Left ventricle myocardium inferior (tissue), 1 donor: ENCODE data around the gene PRPF38B. TPM values are rescaled to one million over a fixed set of nuclear protein-coding genes. Genes with fewer than 3 reads are reported as not detected.

ENCODE experiments used
- DNase-seq: peaks from one replicate; pipeline ENCODE4 v3.0.0-alpha.2; 2020
- H3K27ac ChIP-seq: fragments of 200-600 bp; replicated peaks from 2 replicates; pipeline ENCODE4 v1.8.0; 2021
- H3K27me3 ChIP-seq: fragments of 200-600 bp; 2 replicates; pipeline ENCODE4 v1.8.0; 2021; ENCODE audit warnings: low read depth
- H3K36me3 ChIP-seq: fragments of 200-600 bp; 2 replicates; pipeline ENCODE4 v1.8.0; 2021
- H3K4me1 ChIP-seq: fragments of 200-600 bp; 2 replicates; pipeline ENCODE4 v1.8.0; 2021
- H3K4me3 ChIP-seq: fragments of 200-600 bp; 2 replicates; pipeline ENCODE4 v1.8.0; 2021; ENCODE audit warnings: mild to moderate bottlenecking, moderate library complexity
- H3K9me3 ChIP-seq: fragments of 200-600 bp; replicated peaks from 2 replicates; pipeline ENCODE4 v1.8.0; 2021
- intact Hi-C: fragments of 100-400 bp; cut with micrococcal nuclease; formaldehyde crosslinking; loops from one replicate; pipeline ENCODE4 v1.11.0; 2022
- total RNA-seq: library from RNA; stranded (reverse); fragmentation: NEBNext Ultra II Directional; extraction: Animal tissue kit (Norgen Biotek cat#: 25700); gene quantifications from one replicate; pipeline ENCODE4 v1.2.1, GENCODE V29; 2021
- TF ChIP-seq, protein P1 (sequence below): fragments of 200-600 bp; IDR thresholded peaks from 2 replicates; pipeline ENCODE4 v1.8.0; 2021; ENCODE audit warnings: antibody characterized with exemption, mild to moderate bottlenecking, borderline replicate concordance
- donor health status: DM: no; HTN: yes; CAD: no; lungs with severe emphysema.

PRPF38B gene
- total RNA-seq, 1 donor from 2014 or later, result 16.5 TPM

DNA sequence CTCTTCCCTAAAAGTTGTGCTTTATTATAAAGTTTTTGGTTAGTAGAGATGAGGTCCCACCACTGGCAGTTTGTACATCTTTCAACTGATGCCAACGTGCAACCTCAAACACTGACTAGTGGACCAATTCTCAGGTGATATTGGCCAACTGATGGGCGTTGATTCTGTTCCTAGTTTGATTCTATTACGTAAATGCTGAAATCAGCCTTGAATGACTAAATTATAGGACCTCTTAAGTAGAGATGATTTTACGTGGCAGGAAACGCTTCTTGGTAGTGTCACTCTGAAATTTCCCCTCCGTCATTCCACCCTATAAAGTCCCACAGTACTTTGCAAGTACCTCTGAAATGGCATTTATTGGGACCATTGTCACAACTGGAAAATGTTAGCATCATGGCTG is 11.8 kb downstream of the PRPF38B start:
- Histone ChIP-seq H3K27me3 (peaks cover 8% of the 10 kb centered on the region), H3K27ac (no peak overlapping the region), H3K4me1 (peaks cover 11% of the 10 kb centered on the region), H3K36me3 (peaks cover 31% of the 10 kb centered on the region), H3K9me3 (no peaks in the 10 kb centered on the region), H3K4me3 (no peak overlapping the region)
- intact Hi-C loops, result no loop called here
- TF ChIP-seq, protein P1, sequence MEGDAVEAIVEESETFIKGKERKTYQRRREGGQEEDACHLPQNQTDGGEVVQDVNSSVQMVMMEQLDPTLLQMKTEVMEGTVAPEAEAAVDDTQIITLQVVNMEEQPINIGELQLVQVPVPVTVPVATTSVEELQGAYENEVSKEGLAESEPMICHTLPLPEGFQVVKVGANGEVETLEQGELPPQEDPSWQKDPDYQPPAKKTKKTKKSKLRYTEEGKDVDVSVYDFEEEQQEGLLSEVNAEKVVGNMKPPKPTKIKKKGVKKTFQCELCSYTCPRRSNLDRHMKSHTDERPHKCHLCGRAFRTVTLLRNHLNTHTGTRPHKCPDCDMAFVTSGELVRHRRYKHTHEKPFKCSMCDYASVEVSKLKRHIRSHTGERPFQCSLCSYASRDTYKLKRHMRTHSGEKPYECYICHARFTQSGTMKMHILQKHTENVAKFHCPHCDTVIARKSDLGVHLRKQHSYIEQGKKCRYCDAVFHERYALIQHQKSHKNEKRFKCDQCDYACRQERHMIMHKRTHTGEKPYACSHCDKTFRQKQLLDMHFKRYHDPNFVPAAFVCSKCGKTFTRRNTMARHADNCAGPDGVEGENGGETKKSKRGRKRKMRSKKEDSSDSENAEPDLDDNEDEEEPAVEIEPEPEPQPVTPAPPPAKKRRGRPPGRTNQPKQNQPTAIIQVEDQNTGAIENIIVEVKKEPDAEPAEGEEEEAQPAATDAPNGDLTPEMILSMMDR, result no peak
- no peak for DNase-seq

DNA sequence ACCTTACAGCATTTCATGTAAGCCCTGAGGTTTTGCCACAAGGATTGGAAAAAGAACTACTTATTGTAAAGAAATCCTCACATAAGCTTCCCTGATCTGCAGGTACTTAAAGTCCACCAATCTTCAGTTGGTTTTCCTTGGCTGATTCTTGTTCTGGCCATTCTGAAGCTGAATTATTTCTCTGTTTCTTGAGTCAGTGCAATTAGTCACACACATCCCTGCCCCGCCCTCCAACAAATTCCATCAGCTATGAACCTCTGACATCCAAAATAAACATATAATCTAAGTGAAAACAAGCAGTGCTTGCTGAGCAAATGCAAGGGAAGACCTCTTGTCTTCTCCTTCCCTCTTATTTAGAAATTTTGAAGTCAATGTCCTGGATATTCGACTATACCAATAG is 12.4 kb downstream of the PRPF38B start:
- intact Hi-C loops, result no loop called here
- peaks cover 26% of the 10 kb centered on the region for H3K36me3 ChIP-seq
- peaks cover 9% of the 10 kb centered on the region for H3K27me3 ChIP-seq
- no peak for DNase-seq
- H3K4me3 ChIP-seq, result no peak overlapping the region
- peaks cover 11% of the 10 kb centered on the region for H3K4me1 ChIP-seq
- H3K9me3 ChIP-seq, result no peaks in the 10 kb centered on the region
- H3K27ac ChIP-seq, result no peak overlapping the region
- TF ChIP-seq, protein P1, result no peak

DNA sequence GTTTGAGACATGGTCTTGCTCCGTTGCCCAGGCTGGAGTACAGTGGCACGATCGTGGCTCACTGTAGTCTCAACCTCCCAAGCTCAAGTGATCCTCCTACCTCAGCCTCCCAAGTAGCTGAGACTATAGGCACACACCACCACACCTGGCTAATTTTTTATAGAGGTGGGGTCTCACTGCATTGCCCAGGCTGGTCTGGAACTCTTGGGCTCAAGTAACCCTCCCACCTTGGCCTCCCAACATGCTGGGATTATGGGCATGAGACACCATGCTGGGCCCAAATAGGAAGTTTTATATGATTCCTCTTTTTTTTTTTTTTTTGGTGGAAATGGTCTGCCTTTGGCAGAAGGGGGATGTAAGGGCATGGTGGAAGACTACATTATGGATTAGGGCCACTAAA is 14.5 kb downstream of the PRPF38B start:
- peaks cover 9% of the 10 kb centered on the region for H3K27me3 ChIP-seq
- H3K9me3 ChIP-seq, result no peaks in the 10 kb centered on the region
- TF ChIP-seq, protein P1, result no peak
- no peak overlapping the region for H3K27ac ChIP-seq
- intact Hi-C loops, result no loop called here
- peaks cover 7% of the 10 kb centered on the region for H3K36me3 ChIP-seq
- H3K4me3 ChIP-seq, result no peak overlapping the region
- peaks cover 11% of the 10 kb centered on the region for H3K4me1 ChIP-seq
- no peak for DNase-seq

DNA sequence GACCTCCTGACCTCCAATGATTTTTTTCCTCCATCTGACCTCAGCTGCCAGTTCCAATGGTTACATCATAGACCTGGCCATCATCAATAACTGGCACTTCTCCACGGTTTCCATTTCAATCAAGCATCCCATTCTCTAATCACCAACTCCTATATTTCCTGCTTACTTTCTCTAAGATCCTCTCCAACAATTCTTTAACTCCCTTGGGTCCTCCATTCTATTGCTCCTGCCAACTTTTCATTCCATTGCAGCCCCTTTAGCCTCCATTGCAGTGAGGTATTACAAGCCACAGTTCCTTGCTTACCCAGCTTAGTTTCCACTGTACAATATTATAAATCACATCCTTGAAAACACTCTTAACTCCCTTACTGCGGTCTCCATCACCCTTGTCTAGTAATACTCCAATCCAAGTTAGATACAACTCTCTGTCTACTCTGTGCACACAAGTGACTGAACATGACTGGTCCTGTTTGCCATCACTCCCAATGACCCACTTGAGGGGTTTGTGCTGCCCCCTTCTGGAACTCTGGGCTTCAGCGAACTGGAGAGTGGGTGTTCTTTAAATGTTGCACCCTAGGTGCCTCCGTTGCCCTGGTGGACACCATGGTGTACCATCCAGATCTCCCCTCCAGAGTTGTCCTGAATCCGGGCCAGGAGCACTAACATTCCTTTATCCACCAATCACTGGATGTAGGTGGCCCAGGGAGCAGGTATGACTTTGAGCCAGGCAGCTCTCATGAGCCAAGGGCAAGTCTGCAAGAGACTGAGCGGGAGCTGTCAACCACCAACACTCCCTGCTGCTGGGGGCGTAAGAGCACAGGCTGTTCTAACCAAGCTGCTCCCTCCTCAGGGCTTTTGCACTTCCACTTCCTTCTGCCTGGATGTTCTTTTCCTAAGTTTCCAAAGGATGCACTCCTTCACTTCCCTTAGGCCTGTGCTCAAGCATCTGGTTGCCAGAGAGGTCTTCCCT is 16.9 kb downstream of the PRPF38B start:
- H3K4me3 ChIP-seq, result no peak overlapping the region
- TF ChIP-seq, protein P1, result no peak
- no peaks in the 10 kb centered on the region for H3K9me3 ChIP-seq
- H3K27me3 ChIP-seq, result peaks cover 20% of the 10 kb centered on the region
- H3K27ac ChIP-seq, result no peak overlapping the region
- intact Hi-C loops, result no loop called here
- no peaks in the 10 kb centered on the region for H3K36me3 ChIP-seq
- H3K4me1 ChIP-seq, result peaks cover 10% of the 10 kb centered on the region
- no peak for DNase-seq

DNA sequence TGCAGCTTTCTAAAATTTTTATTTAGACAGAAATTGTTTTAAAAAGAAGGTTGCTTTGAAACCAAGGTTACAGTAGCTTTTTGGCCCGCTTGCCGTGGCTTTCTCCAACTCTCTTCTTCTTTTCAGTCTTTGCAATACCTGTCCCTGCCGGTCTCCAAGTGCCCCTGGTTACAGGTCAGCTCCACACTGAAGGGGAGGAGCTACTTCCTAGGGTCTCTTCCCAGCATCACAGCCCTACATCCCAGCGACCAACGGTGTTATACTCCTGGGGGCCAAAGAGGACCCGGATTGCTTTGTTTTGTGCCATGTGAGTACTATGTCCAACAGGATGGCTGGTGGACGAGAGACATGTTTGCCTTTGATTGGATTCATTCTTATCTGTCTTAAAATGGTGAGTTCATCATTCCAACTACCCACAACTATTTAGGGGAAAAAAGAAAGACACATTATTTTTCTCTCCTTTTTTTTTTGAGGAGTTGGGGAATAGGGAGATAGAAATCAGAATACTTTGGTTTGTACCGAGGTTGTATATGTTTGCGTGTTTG is 20.6 kb downstream of the PRPF38B start, which contains the start of gene FNDC7:
FNDC7 (plus strand) TSS at position 303 of the 545 bp plus-strand sequence; CDS start at position 329, 26 bp downstream.
- intact Hi-C loops, result no loop called here
- H3K4me3 ChIP-seq, result no peak within 1 kb of the TSS
- TF ChIP-seq, protein P1, result no peak
- peaks cover 19% of the 10 kb centered on the region for H3K27me3 ChIP-seq
- H3K9me3 ChIP-seq, result no peaks in the 10 kb centered on the region
- H3K36me3 ChIP-seq, result no peaks in the 10 kb centered on the region
- H3K4me1 ChIP-seq, result no peaks in the 10 kb centered on the region
- no peak for DNase-seq
- H3K27ac ChIP-seq, result no peak within 1 kb of the TSS
